Islet of Langerhans (tissue), 1 donor: ENCODE results near the gene ASAP2.

Source experiments
- FAIRE-seq: peaks from one replicate; lab custom pipeline; 2011; peaks lifted over from hg19 to GRCh38; lab: Jason Lieb, UNC

The ASAP2 gene

DNA sequence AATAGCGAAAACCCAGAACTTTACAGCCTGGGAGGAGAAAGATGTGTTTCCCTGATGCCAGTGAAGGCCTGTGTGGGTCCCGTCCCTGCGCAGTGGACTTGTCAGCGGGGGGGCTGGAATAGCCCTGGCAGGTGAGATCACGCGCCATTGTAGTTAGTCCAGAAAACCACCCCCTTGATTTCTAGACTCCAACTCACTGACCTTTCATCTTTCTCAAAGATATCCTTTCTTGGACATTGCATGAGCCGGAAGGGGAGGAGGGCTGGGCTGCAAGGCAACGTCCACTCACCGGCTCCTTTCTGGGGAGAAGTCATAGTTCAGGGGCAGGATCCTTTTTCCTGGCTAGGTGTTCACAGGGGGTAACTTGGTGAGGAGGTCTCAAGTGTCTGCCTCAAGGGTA lies 22.3 kb upstream of the ASAP2 start:
- FAIRE-seq = no peak

DNA sequence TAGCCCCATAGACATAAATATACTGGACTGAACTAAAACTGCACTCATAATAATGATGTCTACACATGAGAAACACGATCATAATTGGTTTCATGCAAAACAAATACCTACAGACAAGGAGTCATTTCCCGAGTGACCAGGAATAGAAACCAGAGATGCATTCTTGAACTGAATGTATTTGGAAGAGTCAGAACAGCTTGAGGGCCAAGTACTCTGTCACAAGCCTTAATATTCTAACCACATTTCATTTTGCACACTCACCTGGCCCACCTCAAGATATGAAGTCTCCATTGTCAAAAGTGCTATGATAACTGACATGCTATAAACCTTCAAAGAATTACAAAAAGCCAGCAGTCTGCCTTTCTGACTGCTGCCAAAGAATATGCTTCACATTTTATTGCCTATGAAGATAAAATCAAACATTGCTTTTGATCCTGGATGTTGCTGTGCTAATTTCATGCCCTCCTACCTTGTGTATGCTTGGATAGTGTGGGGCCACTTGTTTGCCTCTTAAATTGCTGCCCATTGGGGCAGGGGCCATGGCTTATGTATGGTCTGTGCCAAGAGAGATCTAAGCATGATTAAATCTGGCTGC lies 18.9 kb upstream of the ASAP2 start:
- FAIRE-seq = no peak

DNA sequence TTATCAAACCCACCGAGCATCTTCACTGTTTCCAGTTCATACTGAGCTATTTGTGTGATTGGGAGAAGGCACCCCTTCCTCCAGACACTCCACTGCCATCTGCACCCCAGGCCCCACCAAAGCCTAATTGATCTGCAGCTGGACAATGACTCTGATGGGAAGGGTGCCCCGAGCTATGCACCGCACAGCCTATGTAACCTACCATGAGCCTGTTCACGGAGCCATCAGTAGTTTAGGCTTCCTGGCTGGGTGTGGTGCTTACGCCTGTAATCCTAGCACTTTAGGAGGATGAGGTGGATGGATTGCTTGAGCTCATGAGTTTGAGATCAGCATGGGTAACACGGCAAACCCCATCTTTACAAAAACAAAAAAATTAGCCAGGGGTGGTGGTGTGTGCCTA lies 17.8 kb upstream of the ASAP2 start:
- FAIRE-seq = no peak

DNA sequence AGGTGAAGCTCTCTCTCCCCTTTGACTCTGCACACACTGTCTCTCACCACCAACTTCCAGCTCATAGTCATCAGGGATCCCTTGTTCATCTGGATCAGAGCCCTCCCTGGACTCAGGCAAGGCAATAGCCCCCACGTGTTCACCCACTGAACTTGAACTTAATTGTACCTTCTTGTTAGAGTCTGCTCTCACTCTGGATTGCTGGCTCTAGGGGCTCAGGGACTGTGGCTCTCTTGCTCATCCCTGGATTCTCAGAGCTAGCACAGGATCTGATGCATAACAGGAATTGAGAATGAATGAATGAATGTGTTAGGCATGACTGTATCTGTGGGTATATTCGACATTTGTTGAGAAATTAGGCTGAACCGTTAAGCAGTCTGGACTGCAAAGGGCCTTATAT lies 16.7 kb upstream of the ASAP2 start:
- FAIRE-seq = no peak

DNA sequence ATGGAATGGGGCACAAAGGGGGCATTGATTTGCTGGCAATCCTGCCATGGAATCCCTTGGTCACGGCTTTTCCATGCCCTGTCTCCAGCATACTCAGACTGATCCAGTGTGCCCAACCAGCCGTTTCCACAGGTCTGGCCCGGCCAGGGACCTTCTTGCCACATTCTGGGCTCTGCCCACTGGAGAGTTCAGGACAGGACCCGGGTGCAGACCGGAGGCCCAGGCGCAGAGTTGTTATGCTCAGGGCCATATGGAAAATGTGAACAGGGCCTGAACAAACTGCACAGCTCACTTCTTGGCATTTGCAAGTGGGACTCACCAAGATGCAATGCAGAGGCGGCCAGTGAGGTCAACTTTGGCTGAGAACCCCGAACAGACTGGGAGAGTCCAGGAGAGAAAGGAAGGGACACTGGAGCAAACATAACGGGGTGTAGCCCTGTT lies 15.6 kb upstream of the ASAP2 start:
- FAIRE-seq = no peak

DNA sequence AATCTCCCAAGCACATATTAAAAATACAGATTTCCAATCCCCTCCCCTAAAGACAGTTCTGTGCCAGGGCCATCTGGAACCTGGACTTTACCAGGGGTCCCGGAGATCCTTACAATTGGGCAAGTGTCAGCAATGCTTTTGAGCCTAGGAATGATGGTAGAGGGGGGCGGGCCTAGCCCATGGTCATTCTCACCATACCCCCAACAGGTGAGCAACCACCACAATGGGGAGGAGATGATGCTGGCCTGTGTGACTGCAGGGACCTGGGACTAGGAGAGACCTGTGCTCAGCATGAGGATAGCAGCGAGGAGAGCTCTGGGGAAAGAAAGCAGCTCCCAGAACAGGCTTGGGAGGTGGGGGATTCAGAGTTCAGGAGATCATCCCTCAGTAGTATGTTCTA lies 13.9 kb upstream of the ASAP2 start:
- FAIRE-seq = no peak

DNA sequence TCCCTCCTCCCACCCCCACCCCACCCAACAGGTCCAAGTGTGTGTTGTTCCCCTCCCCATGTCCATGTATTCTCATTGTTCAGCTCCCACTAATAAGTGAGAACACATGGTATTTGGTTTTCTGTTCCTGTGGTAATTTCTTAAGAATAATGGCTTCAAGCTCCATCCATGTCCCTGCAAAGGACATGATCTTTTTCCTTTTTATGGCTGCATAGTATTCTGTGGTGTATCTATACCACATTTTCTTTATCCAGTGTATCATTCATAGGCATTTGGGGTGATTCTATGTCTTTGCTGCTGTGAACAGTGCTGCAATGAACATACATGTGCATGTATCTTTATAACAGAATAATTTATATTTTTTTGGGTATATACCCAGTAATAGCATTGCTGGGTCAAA lies 12.3 kb upstream of the ASAP2 start:
- no peak for FAIRE-seq

DNA sequence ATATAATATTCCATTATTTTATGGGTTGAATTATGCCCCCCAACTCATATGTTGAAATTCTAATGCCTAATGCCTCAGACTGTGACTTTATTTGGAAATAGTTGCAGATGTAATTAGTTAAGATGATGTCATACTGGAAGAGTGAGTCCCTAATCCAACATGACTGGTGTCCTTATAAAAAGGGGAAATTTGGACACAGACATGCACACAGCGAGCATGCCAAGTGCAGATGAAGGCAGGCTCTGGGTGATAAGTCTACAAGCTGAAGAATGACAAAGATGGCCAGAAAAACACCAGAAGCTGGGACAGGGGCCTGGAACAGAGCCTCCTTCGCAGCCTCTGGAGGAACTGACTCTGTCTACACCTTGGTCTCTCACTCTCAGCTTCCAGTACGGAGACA lies 10.0 kb upstream of the ASAP2 start:
- FAIRE-seq = no peak

DNA sequence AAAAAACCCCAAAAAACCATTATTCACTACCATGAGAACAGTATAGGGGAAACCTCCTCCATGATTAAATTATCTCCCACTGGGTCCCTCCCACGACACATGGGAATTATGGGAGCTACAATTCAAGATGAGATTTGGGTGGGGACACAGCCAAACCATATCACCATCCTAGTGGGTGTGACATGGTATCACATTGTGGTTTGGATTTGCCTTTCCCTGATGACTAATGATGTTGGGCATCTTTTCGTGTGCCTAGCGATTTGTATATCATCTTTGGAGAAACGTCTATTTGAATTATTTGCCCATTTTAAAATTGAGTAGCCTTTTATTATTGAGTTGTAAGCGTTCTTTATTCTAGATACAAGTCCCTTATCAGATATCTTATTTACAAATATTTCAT lies 8.7 kb upstream of the ASAP2 start:
- FAIRE-seq = no peak

DNA sequence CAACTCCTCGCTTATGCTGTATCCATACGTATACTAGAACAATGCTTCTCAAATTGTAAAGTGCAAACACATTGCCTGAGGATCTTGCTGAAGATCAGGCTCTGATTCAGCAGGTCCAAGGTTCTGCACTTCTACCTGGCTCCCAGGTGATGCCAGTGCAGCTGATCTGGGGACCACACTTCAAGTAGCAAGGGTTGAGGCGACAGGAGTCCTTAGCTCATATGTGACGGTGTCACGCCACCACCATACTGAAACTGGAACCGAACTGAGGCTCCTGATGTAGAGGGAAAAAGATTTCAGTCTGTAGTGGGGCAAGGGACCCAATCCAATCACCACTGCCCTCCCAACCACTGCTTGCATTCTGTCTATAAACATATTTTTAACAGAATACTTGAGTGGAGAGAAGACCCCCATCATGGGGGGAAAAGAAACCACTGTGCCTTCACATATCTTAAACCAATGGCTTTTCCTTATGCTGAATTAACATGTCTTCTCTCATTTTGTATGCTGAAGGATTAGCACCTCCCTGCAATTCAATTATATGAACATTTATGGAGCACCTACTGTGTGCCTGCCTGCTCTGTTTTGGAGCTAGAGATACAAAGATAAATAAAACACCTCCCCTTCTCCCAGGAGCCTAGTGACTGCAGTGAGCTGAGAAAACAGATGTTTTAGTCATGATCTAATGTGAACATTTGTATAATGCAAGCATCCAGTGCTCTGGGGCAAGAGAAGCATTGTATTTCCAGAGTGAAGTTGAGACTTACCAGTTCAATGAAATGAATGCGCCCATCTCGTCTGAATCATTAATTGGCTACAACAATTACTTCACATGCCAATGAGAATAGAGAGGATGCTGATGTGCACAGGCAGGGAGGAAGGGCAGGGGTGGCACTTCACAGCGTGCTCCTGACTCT lies 6.6 kb upstream of the ASAP2 start:
- FAIRE-seq = no peak

DNA sequence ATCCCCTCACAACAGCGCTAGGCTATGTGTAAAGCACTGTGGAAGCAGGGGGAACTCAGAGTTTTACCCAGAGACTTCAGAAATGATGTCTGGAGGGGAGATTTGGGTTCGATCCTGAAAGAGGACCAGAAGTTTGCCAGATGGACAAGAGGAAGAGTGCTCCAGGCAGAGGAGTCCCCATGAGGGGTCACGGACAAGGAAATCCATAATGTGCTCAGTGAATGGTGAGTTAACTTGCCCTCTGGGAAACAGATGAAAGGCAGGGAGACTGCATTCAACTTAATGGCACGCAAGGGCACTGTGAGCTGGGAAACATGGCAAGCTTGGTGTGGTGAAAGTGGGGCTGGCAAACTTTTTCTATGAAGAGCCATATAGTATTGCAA lies 6.0 kb upstream of the ASAP2 start:
- no peak for FAIRE-seq

DNA sequence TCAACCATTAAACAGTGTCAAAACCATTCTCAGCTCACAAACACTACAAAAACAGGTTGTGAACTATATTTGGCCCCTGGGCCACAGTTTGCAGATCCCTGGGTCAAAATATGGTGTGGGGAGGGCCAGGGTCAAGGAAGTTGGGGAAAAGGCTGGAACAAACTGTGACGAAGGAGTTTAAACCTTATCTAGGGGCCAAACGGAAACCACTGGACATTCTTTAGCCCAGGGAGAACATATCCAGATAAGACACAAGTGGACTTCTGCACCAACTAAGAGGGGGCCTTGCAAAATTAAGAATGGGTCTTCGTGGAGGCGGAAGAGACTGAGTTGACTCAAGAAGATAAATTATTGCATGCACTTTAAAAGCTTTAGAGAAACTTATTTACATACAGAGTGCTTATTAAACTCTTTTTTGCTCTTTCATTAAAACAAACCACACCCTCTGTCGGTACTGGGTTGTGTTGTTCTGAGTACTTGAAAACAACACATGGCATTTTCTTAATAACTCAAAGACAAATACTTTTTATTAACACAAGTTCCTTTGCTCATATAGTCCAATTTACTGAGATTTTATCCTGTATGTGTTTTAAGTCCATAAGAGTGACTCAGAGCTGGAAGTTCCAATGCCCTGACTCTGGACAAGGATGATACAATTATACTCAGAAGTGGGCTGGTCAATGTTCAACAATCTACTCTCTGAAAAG lies 5.3 kb upstream of the ASAP2 start:
- no peak for FAIRE-seq

DNA sequence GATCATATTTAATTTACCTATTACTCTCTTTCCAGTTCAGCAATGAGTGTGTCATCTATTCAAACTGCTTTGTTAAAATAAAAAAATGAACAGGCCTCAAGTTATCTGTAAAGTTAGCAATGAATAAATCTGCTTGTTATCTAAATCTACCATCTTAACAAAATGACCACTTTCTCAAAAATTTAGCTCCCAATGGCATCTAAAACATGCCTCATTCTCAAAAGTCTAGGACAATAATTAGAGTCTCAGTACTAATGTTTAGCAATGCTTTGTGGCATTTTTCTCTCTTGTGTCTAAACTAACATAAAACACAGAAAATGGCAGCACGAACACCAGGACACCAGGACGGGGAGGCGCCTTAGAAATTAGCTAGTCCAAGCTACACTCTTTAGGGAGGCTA lies 3.6 kb upstream of the ASAP2 start:
- no peak for FAIRE-seq

DNA sequence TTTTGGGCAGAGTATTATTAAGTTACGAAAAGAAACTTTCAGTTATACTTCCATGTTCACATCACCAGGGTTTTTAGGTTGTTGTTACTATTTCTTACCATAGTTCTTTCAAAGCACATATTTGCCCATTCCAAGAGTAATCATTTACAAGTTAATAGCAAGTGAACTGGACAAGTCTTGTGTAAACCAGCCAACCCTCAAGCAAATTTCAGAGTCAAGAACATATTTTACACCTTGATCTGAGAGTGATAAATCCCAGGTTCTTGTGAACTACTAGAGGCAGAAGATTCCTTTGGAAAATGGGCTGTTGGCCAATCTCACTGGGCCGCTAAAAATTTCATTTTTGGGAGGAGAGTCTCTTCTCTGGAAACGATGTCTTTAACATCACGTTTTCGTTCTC lies 2.7 kb upstream of the ASAP2 start:
- FAIRE-seq = no peak

DNA sequence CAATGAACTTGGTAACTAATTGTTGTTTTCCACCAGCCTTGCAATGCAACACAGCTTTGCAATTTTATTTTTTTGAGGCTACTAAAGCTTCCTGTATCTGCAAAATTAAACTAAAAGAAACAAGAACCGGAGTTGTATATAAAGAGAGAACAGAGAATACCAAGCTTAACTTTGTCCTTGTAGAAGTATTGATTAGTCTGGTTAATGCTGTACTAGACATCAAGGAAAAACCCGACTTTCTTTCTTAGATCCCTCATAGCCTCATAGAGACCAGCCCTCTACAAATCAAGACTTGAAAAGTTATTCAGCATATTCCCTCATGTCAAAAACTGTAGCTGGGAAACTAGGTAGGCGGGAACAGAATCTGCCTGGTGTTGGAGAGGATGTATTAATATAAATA lies 1.7 kb upstream of the ASAP2 start:
- FAIRE-seq = no peak

DNA sequence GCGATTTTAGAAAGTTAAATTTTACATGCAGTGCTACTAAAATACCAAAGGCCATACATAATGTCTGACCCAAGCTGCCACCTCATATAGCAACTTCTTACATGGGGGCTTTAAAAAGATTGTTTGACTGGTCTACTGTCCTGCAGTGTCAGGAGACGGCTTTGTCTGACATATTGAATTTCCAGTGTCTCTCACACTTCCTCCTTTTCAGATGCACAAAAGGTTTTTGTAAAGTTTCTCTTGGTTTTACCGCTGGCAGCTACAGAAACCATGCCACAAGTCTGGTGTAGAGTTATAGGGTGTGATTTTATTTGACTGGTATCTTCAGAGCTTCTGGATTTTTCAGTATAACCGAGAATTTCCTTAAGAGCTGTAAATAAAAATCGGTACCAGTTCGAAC lies 1.1 kb upstream of the ASAP2 start:
- FAIRE-seq = no peak

DNA sequence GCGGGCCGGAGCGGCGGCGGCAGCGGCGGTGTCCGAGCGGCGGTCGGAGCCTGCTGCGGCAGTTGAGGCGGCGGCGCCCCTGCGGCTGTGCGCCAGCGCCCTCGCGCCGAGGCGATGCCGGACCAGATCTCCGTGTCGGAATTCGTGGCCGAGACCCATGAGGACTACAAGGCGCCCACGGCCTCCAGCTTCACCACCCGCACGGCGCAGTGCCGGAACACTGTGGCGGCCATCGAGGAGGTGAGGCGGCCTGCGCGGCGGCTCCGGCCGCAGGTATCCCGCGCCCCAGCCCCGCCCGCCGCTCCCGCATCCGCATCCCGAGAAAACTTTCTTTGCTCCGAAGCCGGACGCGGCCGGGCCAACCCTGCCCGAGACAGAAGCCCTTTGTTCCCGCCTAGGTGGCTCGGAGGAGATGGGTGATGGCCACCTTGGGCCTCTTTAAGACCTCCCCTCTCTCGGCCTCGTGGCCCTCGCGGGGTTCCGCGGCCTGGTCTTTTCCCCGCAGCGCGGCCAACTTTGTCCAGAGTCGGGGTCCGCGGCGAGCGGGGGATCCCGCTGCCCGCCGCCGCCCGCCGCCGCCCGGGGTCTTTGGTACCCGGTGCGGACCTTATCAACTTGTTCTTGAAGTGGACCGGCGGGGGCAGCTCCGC lies 504 bp downstream of the ASAP2 start:
- no peak for FAIRE-seq

DNA sequence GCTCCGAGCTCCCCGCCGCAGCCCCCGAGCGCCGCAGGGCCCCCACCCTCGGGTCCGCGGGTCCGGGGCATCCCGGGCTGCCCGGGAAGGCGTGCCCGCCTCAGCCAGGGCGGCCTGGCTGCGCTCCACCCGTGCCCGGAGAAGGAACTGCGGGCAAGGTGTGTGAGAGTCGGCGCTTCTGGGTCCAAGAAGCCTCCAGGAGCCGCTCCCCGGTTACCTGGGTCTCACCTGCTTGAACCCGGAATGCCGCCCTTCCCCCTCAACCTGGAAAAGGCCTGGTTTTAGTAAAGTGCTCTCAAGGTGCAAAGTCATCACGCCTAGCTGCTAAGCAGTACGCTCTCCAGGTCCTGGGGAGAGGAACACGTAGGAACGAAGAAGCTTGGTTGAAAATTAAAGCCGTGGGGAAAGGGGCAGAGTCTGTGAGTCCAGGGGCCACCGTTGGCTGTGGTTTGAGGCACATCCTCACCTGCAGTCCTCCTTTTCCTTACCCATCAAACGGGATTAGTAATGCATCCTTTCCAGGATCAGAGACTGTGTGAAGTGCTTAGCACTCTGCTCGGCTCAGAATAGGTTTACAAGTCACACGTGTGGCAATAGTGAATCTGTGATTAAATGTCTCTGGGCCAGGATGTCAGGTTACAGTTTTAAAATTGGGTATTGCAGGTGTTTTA lies 1.2 kb downstream of the ASAP2 start:
- FAIRE-seq = no peak

DNA sequence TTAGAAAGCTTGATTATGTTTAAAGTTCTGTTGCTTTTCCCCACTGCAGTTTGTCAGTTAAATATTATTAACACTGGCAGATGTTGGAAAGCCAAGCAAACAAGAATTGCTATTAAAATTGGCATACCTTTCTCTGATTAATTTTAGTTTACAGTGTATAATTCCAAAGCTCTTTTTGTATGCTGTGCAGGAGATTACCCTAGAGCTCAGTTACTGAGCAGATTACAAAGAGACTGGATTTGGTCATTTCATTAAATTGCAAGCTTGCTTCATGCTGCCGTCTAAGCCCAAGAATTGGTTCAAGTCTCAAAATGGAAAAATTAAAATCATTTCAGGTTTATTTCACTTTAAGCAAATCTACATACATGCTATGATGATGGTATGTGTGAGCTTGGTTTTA lies 2.3 kb downstream of the ASAP2 start:
- FAIRE-seq = no peak

DNA sequence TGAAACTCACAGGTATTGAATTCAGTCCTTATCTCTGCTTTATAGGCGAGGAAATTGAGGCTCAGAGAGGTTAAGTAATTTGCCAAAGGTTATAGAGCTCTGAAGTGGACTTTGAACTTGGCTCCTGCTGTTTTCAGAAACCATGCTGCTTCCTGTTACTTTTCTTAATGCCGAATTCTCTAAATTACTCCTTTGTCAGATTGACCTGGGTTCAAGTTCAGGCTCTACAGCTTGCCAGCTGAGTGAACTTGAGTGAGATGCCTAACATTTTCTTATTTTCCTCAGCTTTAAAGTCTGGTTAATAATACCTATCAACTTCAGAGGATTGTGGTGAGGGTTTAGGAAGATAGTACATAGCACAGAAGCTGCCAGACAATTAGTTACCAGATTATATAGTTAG lies 3.4 kb downstream of the ASAP2 start:
- FAIRE-seq = no peak

DNA sequence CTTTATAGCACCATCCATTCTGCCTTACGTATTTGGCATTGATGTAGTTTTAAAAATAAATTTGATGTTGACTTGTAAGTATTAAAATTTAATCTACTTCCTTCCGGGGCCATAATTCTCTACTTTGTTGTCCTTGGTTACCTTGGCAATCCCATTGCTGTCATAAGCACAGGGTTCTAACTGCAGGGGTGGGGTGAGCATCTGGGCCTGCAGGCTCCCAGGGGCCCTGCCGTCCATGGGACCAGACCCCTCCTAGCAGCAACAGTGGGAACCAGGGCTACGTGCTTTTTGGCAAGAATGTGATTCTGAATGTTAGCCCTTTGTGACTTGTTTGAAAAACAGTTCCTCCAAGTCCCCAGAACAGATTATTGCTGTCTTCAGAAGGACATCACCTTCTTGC lies 4.9 kb downstream of the ASAP2 start:
- no peak for FAIRE-seq

DNA sequence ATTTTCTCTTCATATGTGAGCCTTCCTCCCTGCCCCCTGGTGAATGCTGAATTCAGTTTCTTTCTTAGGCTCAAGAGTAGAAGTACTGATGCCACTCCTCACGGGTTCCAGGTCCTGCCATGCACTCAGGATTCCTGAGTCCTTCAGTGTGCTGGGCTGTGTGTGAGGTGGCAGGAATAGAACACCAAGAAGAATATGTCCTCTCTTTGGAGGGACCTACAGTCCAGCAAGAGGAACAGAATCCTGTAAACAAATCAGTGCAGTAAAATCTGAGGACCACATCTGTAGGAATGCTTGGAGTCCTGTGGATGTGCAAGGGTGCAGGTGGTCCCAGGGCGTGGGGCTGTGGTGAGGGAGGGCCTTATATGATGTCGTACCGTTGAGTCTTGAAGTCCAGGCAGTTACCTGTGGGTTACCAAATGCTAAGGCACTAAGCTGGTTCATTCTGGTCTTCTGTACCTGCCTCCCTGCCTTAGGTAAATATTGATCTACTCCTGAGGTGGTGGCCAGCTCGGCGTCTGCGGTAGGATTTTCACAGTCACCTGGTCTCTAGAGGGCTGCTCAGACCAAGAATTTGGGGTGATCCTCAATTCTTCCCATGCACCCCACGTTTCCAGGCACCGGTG lies 5.5 kb downstream of the ASAP2 start:
- no peak for FAIRE-seq
